ENCODE measurements around the gene PCDH15.

DNA sequence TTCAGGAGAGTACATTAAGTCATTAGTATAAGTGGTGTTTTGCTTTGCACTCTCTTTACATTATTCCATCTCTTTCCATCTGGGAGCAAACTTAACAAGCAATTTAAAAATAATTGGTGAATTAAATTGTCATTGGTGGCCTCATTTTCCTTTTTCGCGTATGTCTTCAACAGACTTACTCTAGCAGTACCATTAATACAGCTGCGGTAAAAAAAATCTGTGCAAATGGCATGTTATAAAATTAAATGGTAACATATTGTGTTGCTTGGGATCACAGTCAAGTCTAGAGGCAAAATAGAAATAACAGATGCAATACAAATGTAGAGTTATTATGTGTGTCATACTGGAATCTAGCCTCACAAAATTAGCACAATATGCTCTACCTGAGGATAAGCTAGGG lies 322.4 kb downstream of the PCDH15 start:
- TF ChIP-seq GATA2 (IDR thresholded peaks at IDR 0.05; ENCODE audit: low read depth, low read length) (no peak), GATA3 (IDR thresholded peaks at IDR 0.05; ENCODE audit: low read depth, low read length) (no peak)
